Esophagus mucosa (tissue), 1 donor: Measurements from ENCODE around the gene CHSY3. TPM values are rescaled to one million over a fixed set of nuclear protein-coding genes. Genes with fewer than 3 reads are reported as not detected.

ENCODE experiments used
- ATAC-seq: fragments of 200-7000 bp; cut with Tn5 transposase; one replicate; pipeline ENCODE4 v1.9.1; 2020
- total RNA-seq: library from RNA; stranded (reverse); gene quantifications from one replicate; pipeline ENCODE4 v1.2.4, GENCODE V29; 2023
- donor health status: DM: yes; HTN: yes; CAD: no.

The CHSY3 gene
- total RNA-seq, 1 donor from 2014 or later: 0.28 TPM

DNA sequence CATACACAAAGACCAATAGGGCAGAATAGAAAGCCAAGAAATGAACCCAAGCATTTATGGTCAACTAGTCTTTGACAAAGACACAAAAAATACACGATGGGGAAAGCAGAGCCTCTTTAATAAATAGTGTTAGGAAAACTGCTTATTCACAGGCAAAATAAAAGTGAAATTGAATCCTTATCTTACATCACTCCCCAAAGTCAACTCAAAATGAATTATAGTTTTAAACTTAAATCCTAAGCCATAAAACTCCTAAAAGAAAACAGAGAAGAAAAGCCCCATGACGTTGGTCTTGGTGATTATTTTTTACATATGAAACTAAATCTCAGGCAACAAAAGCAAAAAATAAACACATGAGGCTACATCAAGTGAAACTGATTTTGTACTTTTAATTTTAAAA is 46.8 kb downstream of the CHSY3 start:
- ATAC-seq: no peak

DNA sequence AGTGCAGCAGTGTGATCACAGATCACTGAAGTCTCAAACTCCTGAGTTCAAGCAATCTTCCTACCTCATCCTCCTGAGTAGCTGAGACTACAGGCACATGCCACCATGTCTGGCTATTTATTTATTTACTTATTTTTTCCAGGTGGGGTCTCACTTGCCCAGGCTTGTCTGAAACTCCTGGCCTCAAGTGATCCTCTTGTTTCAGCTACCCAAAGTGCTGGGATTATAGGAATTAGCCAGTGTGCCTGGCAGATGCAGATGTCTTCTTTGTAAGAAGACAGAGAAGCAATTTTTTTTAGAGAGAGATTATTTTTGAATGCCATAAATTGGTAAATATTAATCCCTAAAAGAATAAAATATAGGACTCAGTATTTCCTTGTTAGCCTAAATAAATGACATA is 54.3 kb downstream of the CHSY3 start:
- no peak for ATAC-seq

DNA sequence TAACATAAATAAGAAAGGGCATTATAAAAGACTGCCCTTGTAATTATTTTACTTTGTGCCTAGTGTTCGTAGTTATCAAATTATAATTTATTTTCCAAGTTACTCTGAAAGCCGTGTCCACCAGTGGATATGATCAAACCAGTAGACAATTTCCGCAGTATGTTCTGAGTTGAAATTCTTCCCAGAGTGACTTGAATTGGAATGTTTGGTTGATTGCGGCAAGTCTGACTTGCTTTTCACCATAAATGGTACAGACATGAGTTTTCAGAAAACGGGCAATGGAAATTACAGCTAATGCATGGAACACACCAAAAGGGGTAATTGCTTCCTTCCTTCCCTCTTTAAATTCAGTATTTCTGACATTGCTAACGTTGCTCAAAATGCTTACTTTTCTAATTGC is 56.6 kb downstream of the CHSY3 start:
- ATAC-seq: no peak

DNA sequence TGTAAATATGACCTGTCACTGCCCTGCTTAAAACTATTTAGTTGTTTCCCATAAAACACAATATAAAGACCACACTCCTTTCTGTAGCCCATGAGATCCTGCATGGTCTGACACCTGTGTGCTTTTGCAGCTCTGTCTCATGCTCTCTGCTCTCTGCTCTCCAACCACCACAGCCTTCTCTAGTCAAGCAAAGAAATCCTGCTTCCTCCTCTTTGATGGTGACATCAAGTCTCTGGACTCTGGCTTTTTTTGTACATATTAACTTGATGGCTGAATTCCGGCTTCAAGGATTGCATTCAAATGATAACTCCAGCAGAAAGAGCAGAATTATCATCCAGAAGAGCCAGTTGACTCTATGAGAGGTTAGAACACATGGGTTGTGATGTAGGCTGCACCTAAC is 58.2 kb downstream of the CHSY3 start:
- no peak for ATAC-seq

DNA sequence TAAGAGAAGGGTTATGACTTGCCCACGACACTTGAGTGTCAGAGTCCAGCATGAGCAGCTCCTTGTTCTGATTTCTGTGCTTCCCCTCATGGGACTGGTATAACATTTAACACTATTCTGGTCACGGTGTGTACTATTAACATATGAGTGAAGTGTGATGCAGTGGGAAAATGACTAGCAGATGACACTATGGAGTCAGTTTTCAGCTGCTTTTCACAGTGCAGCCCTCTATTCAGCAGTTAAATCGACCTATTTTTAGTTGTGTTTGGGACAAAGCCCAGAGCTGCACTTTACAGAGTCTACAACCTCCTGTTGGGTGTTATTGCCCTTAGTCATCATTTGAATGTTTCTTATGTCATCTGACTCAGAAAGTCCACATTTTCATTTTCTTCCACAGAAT is 59.1 kb downstream of the CHSY3 start:
- ATAC-seq: no peak

DNA sequence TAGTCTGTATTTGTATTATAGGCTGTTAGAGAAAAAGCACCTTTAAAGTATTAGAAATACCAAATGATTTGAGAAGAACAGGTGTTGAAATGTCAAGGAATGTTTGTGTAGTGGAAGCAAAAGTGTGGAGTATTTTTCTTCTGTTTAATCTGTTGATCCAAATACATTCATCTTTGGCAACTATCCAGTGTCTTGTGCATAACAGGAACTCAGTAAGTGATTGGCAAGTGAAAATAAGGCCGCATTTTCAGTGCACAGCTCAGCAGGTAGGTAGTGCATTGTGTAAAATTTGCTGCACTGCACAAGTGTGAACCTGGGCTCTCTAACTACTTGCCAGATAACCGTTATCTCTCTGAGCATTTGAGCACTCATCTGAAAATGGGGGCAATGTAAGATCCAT is 61.8 kb downstream of the CHSY3 start:
- ATAC-seq: no peak

DNA sequence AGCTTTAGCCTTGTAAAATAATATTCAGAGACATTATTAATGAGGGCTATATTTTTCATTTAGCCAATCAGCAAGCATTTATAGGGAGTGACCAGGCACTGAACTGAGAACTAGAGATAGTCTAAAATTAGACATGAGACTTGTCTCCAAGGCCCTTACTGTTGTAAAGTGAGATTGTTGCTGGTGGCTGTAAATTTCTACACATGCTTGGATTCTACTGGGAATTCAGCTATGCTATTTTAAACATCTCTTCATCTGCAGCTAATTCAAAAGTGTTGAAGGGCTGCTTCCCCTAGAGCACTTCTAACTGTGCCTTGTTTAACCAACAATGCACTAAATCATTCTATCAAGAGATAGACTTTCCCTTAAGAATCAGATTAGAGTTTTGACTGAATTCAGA is 67.4 kb downstream of the CHSY3 start:
- ATAC-seq: no peak

DNA sequence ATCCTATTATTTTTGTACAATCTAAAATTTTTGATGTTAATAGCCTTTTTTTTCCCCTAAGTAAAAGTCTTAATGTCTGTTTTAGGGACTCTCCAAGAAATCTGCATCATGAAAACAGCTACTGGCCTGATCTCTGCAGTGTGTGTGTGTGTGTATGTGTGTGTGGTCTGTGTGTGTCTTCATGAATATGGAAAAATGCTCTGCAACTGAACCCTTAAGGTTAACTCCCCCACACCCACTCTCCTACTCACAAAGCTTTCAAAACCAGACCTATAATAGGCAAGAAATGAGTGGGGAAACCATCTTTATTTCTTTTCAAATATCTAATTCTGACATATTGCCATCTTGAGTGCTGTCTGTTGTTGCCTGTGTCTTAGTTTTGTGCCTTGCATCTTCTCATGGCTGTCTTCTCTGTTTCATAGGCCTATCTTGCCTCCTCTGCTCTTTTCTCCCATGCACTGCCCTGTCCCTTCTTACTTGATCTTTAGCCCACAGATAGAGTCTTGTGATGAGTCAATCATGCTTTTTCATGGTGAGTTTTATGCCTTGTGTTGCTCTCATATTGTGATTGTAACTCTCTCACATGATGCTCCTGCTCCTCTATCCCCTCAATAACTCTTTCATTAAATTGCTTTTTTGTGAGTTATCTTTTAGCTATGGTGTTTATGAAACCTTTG is 68.3 kb downstream of the CHSY3 start:
- no peak for ATAC-seq

DNA sequence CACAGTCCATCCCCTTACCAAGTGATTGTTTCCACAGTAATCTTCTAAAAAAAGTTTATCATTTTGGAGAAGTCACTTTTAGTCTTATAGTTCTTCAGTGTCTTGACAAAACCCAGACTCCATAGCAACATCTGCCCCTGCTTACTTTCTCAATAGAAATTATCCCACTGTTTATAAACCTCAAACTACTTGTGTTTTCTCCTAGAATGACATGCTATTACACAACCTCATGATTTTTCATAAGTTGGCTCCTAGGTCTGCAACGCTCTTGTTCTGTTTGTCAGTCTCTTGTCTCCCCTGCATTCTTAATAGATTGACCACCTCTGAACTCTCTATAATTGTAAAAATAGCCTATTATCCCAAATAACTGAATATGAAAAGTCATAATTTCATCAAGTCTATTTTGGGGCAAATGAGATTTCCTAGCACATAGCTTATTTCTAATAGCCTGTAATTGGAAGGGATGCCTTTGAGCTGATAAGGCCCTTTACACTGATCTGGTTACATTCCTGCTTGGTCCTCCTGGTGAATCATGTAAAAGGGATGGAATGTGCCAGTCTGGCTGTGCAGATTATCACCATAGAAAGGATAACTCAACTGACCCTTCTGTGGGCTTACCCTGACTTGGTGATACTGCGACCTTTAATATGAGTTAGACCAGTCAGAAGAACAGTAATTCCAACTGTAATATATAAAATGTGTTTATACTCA is 69.6 kb downstream of the CHSY3 start:
- no peak for ATAC-seq

DNA sequence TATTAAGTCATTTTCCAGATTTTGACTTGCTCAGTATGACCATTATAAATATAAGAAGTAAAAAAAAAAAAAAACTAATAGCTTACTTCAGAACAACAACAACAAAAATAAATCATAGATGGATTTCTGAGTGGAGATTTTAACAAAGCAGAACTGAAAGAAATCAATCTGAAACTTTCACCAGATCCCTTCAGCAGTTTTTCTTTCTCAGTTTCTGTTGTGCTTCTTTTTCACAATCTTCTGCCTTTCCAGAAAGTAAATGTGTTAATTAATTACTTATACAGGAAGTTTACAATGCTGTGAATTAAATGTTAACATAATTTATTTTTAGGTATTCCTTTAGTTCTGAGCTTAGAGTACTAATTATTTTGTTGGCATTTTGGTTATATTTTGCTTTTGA is 73.5 kb downstream of the CHSY3 start:
- ATAC-seq: no peak

DNA sequence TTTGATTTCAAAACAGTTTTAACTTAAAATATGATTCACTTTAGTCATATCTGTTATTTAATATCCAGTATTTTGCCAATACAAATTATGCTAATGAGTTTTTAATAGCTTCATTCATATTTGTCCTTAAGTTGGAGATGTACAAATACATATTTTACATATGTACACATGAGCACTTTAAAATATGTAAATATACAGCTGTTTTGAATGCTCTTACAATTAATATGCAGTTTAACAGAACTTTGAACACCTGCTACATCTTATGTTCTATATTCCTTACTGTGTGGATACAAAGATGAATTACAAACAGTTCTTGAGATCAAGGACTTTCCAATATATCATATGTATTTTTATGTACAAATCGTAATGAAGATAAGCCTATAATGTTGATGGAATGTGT is 74.0 kb downstream of the CHSY3 start:
- ATAC-seq: no peak

DNA sequence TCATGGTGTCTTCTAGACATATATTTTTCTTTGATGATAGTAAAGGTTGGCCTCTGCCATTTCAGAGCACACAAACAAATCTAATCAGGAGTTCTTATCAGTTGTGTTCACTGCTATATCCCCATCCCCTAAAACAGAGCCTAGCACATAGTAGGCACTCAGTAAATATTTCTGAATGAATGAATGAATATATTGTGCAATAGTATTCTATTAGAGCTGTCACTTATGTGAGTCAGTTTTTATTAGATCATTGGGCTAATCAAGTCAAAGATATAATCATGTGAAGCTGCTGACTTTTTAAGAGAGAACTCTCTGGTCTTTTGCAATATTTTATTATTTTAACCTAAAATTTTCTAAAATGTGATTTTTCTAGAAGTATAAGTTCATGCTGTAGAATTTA is 84.2 kb downstream of the CHSY3 start:
- ATAC-seq: no peak

DNA sequence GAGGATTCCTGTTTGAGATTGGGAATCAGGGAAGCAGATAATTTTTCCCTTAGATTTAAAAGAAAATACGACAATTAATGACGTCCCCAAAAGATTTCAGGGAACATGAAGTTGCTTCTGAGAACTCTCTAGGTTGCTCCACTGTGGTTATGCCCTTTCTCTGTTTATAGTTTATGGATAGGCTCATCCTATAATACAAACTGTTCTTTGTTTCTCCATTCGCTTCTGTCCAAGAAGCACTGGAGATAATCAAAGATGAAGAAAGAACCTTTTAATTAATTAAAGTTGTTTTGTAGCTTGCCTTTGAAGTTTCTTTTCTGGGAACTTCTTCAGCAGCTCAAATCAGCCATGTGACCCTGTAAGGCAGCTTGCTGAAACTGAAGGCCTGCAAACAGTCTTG is 87.5 kb downstream of the CHSY3 start:
- no peak for ATAC-seq

DNA sequence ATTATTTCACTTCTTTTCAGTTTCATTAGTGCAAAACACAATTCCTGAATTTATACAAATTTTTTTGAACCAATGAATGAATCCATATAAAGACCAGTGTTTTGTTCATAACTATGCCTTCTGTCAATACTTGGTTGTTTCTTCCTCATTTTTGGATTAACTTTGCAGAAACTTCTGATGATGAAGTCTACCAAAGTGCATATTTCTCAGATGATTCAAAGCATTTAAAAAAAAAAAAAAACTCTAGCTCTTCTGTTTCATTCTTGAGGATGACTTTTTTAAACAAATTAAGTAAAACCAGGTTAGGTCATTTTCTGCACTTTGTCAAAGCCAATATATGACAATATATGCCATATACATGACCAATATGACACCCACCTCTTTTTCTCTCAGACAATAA is 92.6 kb downstream of the CHSY3 start:
- ATAC-seq: no peak

DNA sequence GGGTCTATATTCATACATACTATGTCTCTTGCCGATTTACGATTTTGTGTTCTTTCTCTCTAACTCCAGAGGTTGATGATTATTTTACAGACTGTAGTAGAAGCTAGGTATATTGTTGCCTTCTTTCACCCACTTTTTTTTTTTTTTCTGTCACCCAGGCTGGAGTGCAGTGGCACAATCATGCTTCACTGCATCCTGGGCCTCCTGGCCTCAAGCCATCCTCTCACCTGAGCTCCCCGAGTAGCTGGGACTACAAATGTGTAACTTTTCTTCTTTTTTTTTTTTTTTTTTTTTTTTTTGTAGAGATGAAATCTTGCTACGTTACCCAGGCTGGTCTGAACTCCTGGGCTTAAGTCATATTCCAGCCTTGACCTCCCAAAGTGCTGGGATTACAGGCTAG is 96.2 kb downstream of the CHSY3 start:
- no peak for ATAC-seq

DNA sequence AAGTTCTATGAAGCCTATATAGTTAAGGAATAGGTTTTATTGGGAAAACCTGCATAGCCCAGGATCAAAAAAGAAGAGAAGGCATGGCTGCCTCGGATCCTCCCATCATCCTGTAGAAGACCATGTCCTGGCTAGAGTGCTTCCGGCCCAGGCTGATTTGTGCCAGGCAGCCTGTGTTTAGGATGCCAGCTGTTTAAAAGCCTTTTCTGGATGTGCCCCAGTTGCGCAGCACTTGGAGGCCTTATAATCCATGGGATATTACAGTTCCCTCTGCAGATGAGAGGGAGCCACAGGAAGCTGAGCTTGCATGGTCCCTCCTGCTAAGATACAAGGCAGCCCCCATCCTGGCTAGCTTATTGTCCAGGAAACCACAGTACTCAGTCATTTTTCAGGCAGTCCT is 97.9 kb downstream of the CHSY3 start:
- ATAC-seq: no peak

DNA sequence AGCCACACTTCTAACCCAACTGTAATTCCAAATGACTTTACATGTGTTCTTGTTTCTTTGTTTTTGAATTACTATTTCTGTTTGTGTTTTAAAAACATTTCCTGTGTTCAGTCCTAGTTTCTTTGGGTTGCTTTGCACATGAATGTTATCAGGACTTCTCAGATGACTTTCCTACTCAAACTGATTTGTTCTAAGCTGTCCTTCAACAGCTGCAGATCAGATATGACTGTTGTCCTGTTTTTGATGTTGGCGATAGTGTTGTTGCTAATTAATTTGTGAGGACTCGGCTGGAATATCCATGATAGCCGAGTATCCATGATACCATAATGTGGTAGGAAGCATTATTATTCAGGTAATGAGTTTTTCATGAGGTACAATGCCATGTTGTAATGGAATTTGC is 98.6 kb downstream of the CHSY3 start:
- no peak for ATAC-seq

DNA sequence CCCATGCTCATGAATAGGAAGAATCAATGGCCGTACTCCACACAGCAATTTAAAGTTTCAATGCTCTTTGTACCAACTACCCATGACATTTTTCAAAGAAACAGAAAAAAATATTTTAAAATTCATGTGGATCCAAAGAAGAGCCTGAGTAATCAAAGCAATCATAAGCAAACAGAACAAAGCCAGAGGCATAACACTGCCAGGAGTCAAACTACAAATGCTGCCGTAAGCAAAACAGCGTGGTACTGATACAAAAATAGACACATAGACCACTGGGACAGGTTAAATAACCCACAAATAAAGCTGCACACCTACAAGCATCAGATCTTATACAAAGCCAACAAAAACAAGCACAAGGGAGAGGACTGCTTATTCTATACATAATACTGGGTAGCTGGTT is 107.7 kb downstream of the CHSY3 start:
- no peak for ATAC-seq

DNA sequence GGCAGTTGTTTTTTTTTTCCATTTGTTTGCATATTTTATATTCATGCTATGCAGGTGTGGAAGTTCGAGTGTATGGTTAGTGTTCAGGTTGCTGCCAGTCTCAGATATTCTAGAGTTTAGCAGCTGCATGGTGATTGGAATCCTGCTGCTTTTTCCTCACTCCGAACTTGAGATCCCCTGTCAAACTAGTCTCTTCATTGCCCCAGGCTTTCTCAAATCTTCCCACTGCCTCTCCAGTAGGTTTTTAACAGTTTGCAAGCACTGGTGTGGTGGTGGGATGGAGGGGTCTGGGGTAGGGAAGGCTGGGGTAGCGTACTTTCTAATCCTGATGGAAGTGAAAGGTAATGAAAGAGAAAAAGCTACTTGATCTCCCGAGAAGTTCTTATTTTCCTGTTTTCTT is 112.9 kb downstream of the CHSY3 start:
- ATAC-seq: no peak

DNA sequence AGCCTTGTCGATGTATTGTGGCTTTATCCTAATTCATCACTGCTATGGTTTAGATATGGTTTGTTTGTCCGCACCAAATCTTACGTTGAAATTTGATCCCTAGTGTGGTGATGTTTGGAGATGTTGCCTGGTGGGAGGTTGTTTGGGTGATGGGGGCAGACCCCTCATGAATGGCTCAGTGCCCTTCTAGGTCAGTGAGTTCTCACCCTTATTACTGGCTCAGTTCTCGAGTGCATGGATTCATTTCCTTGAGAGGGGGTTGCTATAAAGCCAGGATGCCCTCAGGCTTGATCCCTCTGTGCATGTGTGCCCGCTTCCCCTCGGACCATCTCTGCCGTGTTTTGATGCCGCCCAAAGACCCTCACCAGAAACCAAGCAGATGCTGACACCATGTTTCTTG is 114.4 kb downstream of the CHSY3 start:
- ATAC-seq: no peak

DNA sequence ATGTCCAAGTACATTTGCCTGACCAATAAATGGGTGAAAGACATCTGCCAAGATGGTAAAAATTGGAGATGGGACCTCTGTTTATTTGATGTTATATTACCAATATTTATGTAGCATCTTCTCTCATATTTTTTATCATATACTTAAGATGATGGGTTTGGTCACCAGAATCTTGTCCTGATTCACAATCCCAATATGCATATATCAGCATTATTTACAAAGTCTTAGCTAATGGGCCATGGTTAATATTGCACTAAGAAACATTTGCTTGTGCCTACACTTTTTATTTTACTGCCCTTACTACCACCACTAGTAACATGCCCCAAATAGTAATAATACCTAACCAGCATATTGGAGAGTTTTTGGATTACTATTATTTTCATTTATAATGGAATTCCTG is 116.7 kb downstream of the CHSY3 start:
- ATAC-seq: no peak

DNA sequence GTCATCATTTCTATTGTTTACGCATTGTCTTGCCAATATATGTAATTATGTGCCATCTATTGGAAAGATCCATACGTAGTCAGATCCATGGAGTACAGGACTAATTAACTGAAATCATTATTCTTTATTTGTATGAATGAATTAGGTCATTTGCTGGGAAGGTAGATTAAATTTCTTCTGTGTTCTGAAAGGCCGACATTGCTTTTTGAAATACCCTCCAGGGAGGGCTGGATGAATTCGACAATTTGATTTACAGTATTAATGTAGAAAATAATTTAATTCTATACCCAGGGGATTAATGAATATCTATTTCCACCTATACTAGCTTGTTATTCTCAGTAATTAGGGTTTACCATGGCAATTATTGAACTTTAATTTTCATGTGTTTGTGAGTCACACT is 117.6 kb downstream of the CHSY3 start:
- no peak for ATAC-seq

DNA sequence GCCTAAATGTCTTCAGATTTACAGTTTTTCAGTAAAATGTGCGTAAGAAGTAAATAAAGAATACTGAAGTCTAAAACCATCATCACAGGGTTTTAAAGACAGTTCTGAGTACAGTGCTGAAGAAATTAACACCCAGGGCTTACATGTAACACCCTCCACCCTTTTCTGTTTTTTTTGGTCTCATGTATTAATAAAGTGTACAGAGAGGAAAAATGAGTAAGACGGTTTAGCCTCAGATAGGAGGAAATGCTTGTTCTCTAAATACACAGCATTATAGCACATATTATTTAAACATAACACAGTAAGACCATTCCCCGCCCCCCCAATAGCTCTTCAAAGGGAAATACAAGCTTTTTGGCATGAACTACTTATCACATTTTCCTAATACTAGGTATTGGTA is 119.3 kb downstream of the CHSY3 start:
- no peak for ATAC-seq

DNA sequence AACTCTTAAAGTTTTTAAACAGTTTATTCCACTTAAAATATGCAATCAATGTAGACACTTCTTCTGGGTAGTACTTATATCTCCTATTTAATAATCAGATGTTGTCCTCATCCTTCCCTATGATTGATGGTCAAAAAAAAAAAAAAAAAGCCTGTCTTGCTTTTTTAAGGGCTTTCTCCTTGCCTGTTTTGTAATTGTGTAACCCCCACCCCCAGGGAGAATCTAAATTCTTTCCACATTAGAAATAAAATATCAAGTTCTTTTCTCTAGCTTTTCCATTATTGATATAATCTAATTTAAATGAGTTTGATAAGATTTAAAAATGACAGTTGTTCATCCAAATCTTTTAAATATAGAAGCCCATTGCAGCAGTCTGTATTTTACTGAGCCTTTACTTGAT is 119.7 kb downstream of the CHSY3 start:
- ATAC-seq: no peak

DNA sequence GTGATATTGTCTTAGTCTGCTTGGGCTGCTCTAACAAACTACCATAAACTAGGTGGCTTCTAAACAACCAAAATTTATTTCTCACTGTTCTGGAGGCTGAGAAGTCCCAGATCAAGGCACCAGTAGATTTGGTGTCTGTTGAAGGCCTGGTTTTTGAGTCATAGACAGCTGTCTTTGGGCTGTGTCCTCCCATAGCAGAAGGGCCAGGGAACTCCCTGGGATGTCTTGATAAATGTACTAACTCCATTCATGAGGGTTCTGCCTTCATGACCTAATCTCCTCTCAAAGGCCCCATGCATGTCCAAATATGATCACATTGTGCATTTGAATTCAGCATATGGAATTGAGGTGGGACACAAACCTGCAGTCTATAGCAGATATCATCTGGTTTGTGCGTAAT is 121.2 kb downstream of the CHSY3 start:
- no peak for ATAC-seq
